ENCODE measurements around the gene PILRB. TPM values are rescaled to one million over a fixed set of nuclear protein-coding genes. Genes with fewer than 3 reads are reported as not detected.
A peak's percentile ranks its signal among the peaks of the same experiment; 100 is the strongest.

PILRB gene
- total RNA-seq, 1 experiment from 2014 or later = 60.2 TPM

GRCh38 chr7:100400656-100401055 is 42.7 kb downstream of the PILRB start:
- Histone ChIP-seq H3K36me3 (ENCODE audit: control insufficient read depth in 1 of 2, insufficient read depth in 2 of 2, low read length in 2 of 2) (no peaks in the 10 kb centered on the region), H3K4me2 (ENCODE audit: low read length) (no peak overlapping the region), H2AFZ (ENCODE audit: low read depth, low read length, poor library complexity, severe bottlenecking) (no peak overlapping the region), H3K9ac (ENCODE audit: low read length) (no peak overlapping the region), H3K9me2 (ENCODE audit: insufficient read depth) (no peaks in the 10 kb centered on the region), H3K27me3 (ENCODE audit: insufficient read depth, low read length) (no peaks in the 10 kb centered on the region), H4K20me1 (ENCODE audit: insufficient read depth) (no peaks in the 10 kb centered on the region), H3K4me1 (ENCODE audit: control insufficient read depth in 1 of 2, insufficient read depth in 2 of 2, low read length in 2 of 2) (no peaks in the 10 kb centered on the region), H3K27ac (ENCODE audit: low read depth, low read length) (no peak overlapping the region), H3K79me2 (ENCODE audit: insufficient read depth, low read length) (no peaks in the 10 kb centered on the region), H3K4me3 (replicated peaks in 1 of 2; ENCODE audit: low read depth in 1 of 2, low read length in 2 of 2) (no peak overlapping the region), H3K9me3 (ENCODE audit: control insufficient read depth in 1 of 2, insufficient read depth in 1 of 2, low read depth in 1 of 2, low read length in 2 of 2) (no peaks in the 10 kb centered on the region)
- CTCF ChIA-PET = no interaction called here
- DNase-seq (ENCODE audit: low read depth, low spot score) = peak; percentile 21
- no TSS peak for BruUV-seq (replicated peaks)
- TF ChIP-seq RAD21 (IDR thresholded peaks at IDR 0.05; ENCODE audit: low read depth) (peak; percentile 65), ZFX (IDR thresholded peaks at IDR 0.05) (no peak), CTCF (IDR thresholded peaks at IDR 0.05 in 2 of 3, conservative IDR thresholded peaks at IDR 0.05 in 1 of 3; ENCODE audit: borderline replicate concordance in 1 of 3, insufficient read depth in 1 of 3, low read depth in 2 of 3, low read length in 2 of 3) (peak; percentile 43 to 50 (median 49); a peak in 5 of 6 replicates)
- POLR2A ChIA-PET = no interaction called here
- intact Hi-C loops (cut with micrococcal nuclease) = loop anchor here (10.0 kb wide), 1 partner anchor 206 kb away; no protein-coding TSS in a partner anchor
- ATAC-seq = peak; percentile 96
- RAD21 ChIA-PET (ENCODE audit: low non-redundant PET in 1 of 2, low total read pairs in 2 of 2, uncharacterized antibody in 2 of 2, unreplicated experiment in 2 of 2) = no interaction called here

DNA sequence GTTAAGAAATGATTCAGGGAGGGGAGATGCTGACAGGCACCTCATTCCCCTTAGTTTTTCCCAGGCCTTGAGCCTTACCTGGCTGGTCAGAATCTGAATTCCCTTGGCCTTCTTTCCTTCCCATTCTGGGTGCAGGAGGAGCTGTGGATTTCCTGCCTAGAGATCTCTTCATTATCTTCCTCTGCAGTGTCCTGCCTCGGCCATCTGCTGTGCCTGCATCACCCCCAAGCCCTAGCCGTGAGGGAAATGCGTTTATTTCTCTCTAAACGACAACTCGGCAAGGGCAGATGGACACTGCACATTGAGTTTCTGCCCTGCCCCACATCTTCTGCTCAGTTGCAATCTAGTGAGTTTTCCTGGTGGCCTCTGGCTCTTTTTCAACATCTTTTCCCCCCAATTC is 43.9 kb downstream of the PILRB start:
- Histone ChIP-seq H3K9me2 (ENCODE audit: insufficient read depth) (no peaks in the 10 kb centered on the region), H3K9me3 (ENCODE audit: control insufficient read depth in 1 of 2, insufficient read depth in 1 of 2, low read depth in 1 of 2, low read length in 2 of 2) (no peaks in the 10 kb centered on the region), H4K20me1 (ENCODE audit: insufficient read depth) (no peaks in the 10 kb centered on the region), H2AFZ (ENCODE audit: low read depth, low read length, poor library complexity, severe bottlenecking) (no peak overlapping the region), H3K27me3 (ENCODE audit: insufficient read depth, low read length) (0 out of 2 replicates have a peak, but pooled peaks cover 6% of the 10 kb centered on the region), H3K36me3 (ENCODE audit: control insufficient read depth in 1 of 2, insufficient read depth in 2 of 2, low read length in 2 of 2) (no peaks in the 10 kb centered on the region), H3K79me2 (ENCODE audit: insufficient read depth, low read length) (no peaks in the 10 kb centered on the region), H3K4me1 (ENCODE audit: control insufficient read depth in 1 of 2, insufficient read depth in 2 of 2, low read length in 2 of 2) (no peaks in the 10 kb centered on the region), H3K9ac (ENCODE audit: low read length) (no peak overlapping the region), H3K27ac (ENCODE audit: low read depth, low read length) (no peak overlapping the region), H3K4me2 (ENCODE audit: low read length) (no peak overlapping the region), H3K4me3 (replicated peaks in 1 of 2; ENCODE audit: low read depth in 1 of 2, low read length in 2 of 2) (no peak overlapping the region)
- ChIA-PET POLR2A (interaction anchor here (1.5 kb wide), 1 partner anchor 27 kb away, joined by 3 read pairs; the partner anchor contains the start of genes MEPCE and ZCWPW1), CTCF (no interaction called here), RAD21 (ENCODE audit: low non-redundant PET in 1 of 2, low total read pairs in 2 of 2, uncharacterized antibody in 2 of 2, unreplicated experiment in 2 of 2) (no interaction called here)
- intact Hi-C loops (cut with micrococcal nuclease) = loop anchor here (10.0 kb wide), 1 partner anchor 207 kb away; no protein-coding TSS in a partner anchor
- ATAC-seq (no peak), DNase-seq (ENCODE audit: low read depth, low spot score) (no peak)
- TF ChIP-seq SRF (IDR thresholded peaks at IDR 0.05; ENCODE audit: low read depth) (no peak), ELF1 (IDR thresholded peaks at IDR 0.05; ENCODE audit: borderline replicate concordance, low read depth) (no peak), RAD21 (IDR thresholded peaks at IDR 0.05; ENCODE audit: low read depth) (no peak), CBX3 (IDR thresholded peaks at IDR 0.05; ENCODE audit: low read depth) (no peak), YY1 (IDR thresholded peaks at IDR 0.05; ENCODE audit: extremely low read depth, insufficient replicate concordance, low read depth, low read length) (no peak), SP1 (IDR thresholded peaks at IDR 0.05; ENCODE audit: low read depth) (no peak)
- TF ChIP-seq, protein P1, sequence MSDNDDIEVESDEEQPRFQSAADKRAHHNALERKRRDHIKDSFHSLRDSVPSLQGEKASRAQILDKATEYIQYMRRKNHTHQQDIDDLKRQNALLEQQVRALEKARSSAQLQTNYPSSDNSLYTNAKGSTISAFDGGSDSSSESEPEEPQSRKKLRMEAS (IDR thresholded peaks at IDR 0.05) = no peak
- no TSS peak for BruUV-seq (replicated peaks)
